Lung (tissue), 12 donors: ENCODE measurements around the gene ARFIP1. TPM values are rescaled to one million over a fixed set of nuclear protein-coding genes. Genes with fewer than 3 reads are reported as not detected.

Experiments
- ATAC-seq: fragments of 200-7000 bp; cut with Tn5 transposase; one replicate; pipeline ENCODE4 v1.9.1; 2020; ENCODE audit warnings: moderate number of reproducible peaks; ENCODE audit not compliant: insufficient read depth, low FRiP score
- DNase-seq, 3 donors: peaks; one replicate each; pipeline ENCODE4 v3.0.0-alpha.2; 2013 to 2017
- H3K27ac ChIP-seq, 2 donors: one replicate each; pipeline ENCODE4 v1.5.1; 2013; ENCODE audit warnings: mild to moderate bottlenecking in 2 of 2, moderate library complexity in 2 of 2, control low read depth in 1 of 2, inconsistent platforms in 1 of 2, low read depth in 1 of 2, low read length in 1 of 2
- H3K27me3 ChIP-seq, 3 donors: one replicate each; pipeline ENCODE4 v1.5.1; 2013; ENCODE audit warnings: low read length in 2 of 3; ENCODE audit not compliant: control insufficient read depth in 3 of 3, insufficient read depth in 3 of 3
- H3K36me3 ChIP-seq, 4 donors: one replicate each; pipeline ENCODE4 v1.5.1; 2013; ENCODE audit warnings: low read length in 4 of 4, mild to moderate bottlenecking in 1 of 4, moderate library complexity in 1 of 4; ENCODE audit not compliant: control insufficient read depth in 4 of 4, insufficient read depth in 4 of 4
- H3K4me1 ChIP-seq, 5 donors: one replicate each; pipeline ENCODE4 v1.5.1; 2013; ENCODE audit warnings: low read length in 5 of 5, mild to moderate bottlenecking in 2 of 5, moderate library complexity in 1 of 5; ENCODE audit not compliant: control insufficient read depth in 5 of 5, insufficient read depth in 5 of 5
- H3K4me3 ChIP-seq: one replicate; pipeline ENCODE4 v1.5.1; 2013; ENCODE audit warnings: mild to moderate bottlenecking, control low read depth, moderate library complexity
- H3K9ac ChIP-seq, 2 donors: one replicate each; pipeline ENCODE4 v1.5.1; 2013; ENCODE audit warnings: low read length in 2 of 2, control low read depth in 1 of 2; ENCODE audit not compliant: insufficient read depth in 1 of 2
- H3K9me3 ChIP-seq, 4 donors: one replicate each; pipeline ENCODE4 v1.5.1; 2013; ENCODE audit warnings: low read length in 3 of 4, mild to moderate bottlenecking in 1 of 4, moderate library complexity in 1 of 4; ENCODE audit not compliant: control insufficient read depth in 4 of 4, insufficient read depth in 3 of 4
- CTCF ChIP-seq: IDR thresholded peaks from 2 replicates; pipeline ENCODE4 v1.5.1; 2012; ENCODE audit warnings: mild to moderate bottlenecking; ENCODE audit errors: control extremely low read depth, extremely low read depth
- WGBS, 2 donors: extraction: QIAGEN DNeasy Blood & Tissue Kit; methylation state at CpG; one replicate each; pipeline ENCODE4 v1.1.7; 2013; 5-methylcytosine and 5-hydroxymethylcytosine counted together
- polyA plus RNA-seq, 2 donors: library from polyadenylated mRNA; stranded (reverse); fragments of 200-250 nt; gene quantifications; one replicate each; pipeline ENCODE4 v1.2.1, GENCODE V29; 2013
- total RNA-seq, 2 donors: library from RNA; depleted of rRNA in 1 of 2; stranded (reverse); fragments of >200 nt in 1 of 2; gene quantifications; one replicate each; pipeline ENCODE4 v1.2.1, GENCODE V29; 2014 to 2021
- donor health status: control.
- donor health status: control.
- donor health status: Bipolar disorder and iron deficiency.
- donor health status: healthy.
- donor health status: DM: yes; HTN: yes; CAD: no.

Gene ARFIP1
- total and polyA plus RNA-seq, 4 donors = 20.9 to 65.8 (median 25.1) TPM

DNA sequence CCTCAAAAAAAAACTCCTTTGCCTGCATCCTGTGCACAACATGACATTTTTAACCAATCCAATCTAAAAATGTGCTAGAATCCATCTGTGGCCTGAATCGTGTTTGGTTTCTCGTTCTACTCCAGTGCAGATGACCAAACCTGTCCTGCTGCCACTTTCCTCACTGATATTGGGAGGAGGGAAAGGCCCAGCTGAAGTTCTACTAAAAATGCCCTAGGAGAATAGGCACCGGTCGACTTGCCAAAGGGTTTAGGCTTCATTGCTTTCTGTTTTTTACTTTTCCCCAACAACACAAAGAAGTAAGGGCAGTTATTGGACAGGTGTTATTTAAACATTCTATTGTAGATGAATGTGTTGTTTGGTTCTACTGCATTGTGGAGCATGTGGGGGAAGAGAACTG is 148.5 kb downstream of the ARFIP1 start:
- H3K4me3 ChIP-seq = no peak overlapping the region
- WGBS, 2 donors = 94 to 98% methylated on average over 4 of the region's 4 CpGs
- H3K36me3 ChIP-seq = no peaks in the 10 kb centered on the region
- DNase-seq (no peak), ATAC-seq (no peak)
- peaks cover 0 to 3% (median 0%) of the 10 kb centered on the region in 5 donors for H3K4me1 ChIP-seq
- H3K9ac ChIP-seq = no peak overlapping the region
- H3K27me3 ChIP-seq = no peaks in the 10 kb centered on the region
- TF ChIP-seq CTCF = no peak
- H3K9me3 ChIP-seq = no peaks in the 10 kb centered on the region
- H3K27ac ChIP-seq = no peak overlapping the region

GRCh38 chr4:152929888-152930287 is 150.1 kb downstream of the ARFIP1 start:
- DNase-seq (no peak), ATAC-seq (no peak)
- Histone ChIP-seq H3K4me1 (peaks cover 0 to 3% (median 0%) of the 10 kb centered on the region in 5 donors), H3K4me3 (no peak overlapping the region), H3K36me3 (no peaks in the 10 kb centered on the region), H3K27ac (no peak overlapping the region), H3K27me3 (no peaks in the 10 kb centered on the region), H3K9me3 (no peaks in the 10 kb centered on the region), H3K9ac (no peak overlapping the region)
- 26 to 37% methylated on average over 1 of the region's 1 CpG for WGBS, 2 donors
- no peak for TF ChIP-seq CTCF

DNA sequence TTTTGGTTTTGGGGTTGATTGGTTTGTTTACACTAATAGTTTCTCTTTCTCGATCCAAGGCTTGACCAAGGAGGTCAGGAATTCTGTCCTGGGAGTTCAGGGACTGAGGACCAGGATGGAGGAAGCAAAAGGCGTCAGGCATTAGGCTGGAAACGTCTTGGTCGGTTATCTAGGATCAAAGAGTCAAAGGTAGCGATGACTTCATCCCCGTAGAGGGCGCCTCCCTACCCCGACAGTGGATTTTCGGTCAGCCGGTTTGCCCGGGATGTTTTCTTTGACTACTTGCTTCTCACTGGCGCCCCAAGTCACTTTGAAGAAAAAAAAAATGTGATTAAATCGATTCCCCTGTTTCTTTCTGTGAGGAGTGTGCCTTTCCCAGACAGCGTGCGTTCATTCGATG is 155.4 kb downstream of the ARFIP1 start:
- DNase-seq (peak in 2 of 3 donors; percentile 35 to 47), ATAC-seq (no peak)
- no peak for TF ChIP-seq CTCF
- peaks cover 0 to 19% (median 4%) of the 10 kb centered on the region in 5 donors for H3K4me1 ChIP-seq
- H3K27ac ChIP-seq = no peak overlapping the region
- H3K9ac ChIP-seq = no peak overlapping the region
- H3K4me3 ChIP-seq = no peak overlapping the region
- peaks cover 0 to 2% (median 0%) of the 10 kb centered on the region in 4 donors for H3K36me3 ChIP-seq
- H3K27me3 ChIP-seq = peaks cover 0 to 3% (median 0%) of the 10 kb centered on the region in 3 donors
- no peaks in the 10 kb centered on the region for H3K9me3 ChIP-seq
- 18 to 22% methylated on average over 16 of the region's 16 CpGs for WGBS, 2 donors
